Hematopoietic multipotent progenitor cell treated with erythropoietin and hydrocortisone succinate and interleukin-3 and kit ligand, for 4 days (in vitro differentiated cells): ENCODE measurements around the gene PDSS2.
"Not testable (repeated sequence)": the region's sequence is repeated elsewhere in the genome, so short reads cannot be mapped to it uniquely, and the experiment has no call there.

Experiments
- DNase-seq: peaks from one replicate; pipeline ENCODE4 v3.0.0-alpha.2; 2015

PDSS2 gene

GRCh38 chr6:107318100-107318736 lies 141.1 kb downstream of the PDSS2 start:
- peak; percentile 88 for DNase-seq

DNA sequence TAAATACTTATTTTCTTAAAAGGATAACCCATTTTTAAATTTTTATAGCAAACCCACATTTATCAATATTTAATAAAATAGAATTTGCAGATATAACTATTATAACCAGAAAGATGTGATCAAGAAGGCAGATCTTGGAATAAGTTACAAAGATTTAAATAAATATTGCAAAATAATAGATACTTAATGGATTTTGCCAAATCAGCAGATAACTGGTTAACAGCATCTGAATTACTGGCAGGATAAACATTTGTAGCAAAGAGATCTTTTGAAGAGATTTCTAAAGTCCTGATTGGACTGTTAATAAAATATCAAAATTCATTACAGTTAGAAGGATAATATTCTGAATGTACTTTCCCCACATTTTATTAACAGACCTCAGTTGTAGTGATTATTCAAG lies 144.2 kb downstream of the PDSS2 start:
- no peak for DNase-seq

DNA sequence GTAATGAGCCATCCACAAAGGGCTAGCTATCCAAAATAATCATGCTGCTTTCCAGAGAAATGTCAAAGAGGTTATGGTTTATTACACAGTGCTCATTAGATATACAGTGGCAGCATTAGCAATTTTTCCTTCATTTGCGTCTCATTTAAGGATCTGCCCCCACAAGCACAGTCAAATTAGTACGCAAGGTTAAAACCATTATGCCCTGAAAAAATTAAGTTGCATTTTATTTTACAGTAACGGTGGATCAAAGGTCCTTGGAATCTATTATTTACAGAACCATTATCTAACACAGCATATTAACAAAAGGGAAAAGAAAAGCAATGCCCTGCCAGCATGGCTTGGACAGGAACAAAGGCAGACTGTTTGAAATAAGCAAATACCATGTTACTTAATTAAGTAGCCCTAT lies 144.8 kb downstream of the PDSS2 start:
- DNase-seq: no peak

- no peak for DNase-seq
Observed at GRCh38 chr6:107313776-107314175, 145.6 kb downstream of the PDSS2 start.

GRCh38 chr6:107310362-107310761 lies 149.0 kb downstream of the PDSS2 start:
- no peak for DNase-seq

DNA sequence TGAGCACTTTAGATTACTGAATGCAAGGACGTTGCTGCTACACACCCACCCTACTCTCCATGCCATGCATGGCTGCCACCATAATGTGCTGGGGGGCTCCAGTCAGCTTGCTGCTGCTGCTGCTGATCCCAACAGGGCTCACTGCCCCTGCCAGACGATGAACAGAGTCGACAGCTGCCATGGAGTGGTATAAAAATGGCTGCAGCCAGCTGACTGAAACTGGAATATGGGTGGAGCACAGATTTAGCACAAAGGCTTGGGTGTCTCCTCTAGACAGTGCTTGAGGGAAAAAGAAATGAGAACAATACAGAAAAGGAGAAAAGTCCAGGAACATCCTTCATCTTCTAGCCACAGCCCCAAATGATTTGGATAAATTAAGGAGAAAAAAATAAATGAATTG lies 150.7 kb downstream of the PDSS2 start:
- DNase-seq: no peak

GRCh38 chr6:107305994-107306393 lies 153.4 kb downstream of the PDSS2 start:
- DNase-seq: peak; percentile 47

DNA sequence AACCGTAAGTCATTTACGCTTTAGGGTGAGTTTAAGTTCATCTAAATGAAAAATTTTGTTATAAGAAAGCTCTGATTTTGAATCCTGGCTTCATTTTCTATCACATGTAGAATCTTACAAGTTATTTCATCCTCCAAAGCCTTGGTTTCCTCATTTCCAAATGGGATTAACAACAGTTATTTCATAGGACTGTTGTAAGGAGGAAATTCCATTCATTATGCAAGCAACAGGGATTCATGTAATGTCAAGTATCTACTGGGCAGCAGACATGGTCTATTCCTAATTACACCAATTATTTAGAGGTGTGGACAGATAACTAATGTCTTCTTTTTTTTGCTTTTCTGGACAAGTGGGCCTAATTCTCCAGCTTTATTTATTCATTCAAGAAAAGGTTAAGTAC lies 154.0 kb downstream of the PDSS2 start:
- no peak for DNase-seq

DNA sequence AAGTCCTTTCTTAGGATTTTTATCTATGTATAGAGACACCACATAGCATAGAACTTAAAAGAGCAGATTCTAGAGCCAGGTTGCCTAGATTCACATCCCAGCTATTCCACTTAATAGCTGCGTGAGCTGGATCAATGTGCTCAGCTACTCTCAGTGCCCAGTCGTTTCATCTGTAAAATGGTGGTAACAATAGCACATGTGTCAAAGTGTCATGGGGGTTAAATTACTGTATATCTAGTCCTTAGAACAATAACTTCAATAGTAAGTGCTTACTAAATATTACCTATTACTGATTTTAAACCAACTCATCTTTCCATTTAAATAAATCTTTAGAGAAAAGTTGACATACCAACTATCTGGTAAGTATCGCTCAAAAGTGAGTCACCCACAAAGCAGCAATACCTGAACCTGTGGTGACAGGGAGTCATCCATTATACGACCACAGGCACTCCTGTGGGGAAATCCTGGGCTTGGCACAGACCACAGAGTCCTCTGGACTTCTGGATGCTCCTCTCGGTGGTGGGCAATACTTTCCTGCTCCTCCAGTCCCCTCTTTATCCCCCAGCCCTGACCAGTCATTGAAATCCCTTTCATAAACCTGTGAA lies 154.8 kb downstream of the PDSS2 start:
- no peak for DNase-seq

DNA sequence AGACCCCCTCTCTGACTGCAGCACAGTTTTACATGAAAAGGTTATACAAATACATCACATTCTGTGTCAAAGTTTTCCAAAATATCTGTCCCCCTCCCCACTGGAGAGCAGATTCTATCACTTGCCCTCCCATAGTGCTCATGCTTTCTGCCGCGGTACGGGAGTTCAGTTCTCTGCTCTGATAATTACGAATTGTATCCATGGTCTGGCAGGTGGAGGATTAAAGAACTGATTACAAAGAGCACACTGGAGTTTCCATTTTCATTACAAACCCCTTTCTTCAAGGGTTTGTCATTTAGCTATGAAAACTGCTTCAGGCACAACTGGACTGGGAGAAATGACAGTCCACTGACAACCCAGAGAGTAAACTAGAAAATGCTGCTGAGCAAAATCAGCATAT lies 166.0 kb downstream of the PDSS2 start:
- DNase-seq: no peak

GRCh38 chr6:107292715-107293271 lies 166.6 kb downstream of the PDSS2 start:
- DNase-seq: peak; percentile 59

DNA sequence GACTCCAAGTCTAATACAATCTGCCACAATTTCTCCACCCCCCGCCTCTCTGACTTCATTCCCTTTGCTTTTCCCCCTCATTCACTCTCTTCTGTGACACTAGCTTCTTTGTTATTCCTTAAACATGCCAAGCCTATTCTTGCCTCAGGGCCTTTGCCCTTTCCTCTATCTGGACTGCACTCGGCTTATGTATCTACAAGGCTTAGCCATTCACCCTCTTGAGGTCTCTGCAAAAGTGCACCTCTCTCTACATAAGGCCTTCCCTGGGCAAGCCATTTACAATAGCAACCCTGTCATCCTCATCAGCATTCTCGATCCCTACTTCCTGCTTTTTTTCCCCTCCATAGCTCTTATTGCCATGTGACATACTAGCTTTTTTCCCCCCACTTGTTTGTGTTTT lies 168.9 kb downstream of the PDSS2 start:
- no peak for DNase-seq

GRCh38 chr6:107289258-107289657 lies 170.1 kb downstream of the PDSS2 start:
- DNase-seq: not testable (repeated sequence)

DNA sequence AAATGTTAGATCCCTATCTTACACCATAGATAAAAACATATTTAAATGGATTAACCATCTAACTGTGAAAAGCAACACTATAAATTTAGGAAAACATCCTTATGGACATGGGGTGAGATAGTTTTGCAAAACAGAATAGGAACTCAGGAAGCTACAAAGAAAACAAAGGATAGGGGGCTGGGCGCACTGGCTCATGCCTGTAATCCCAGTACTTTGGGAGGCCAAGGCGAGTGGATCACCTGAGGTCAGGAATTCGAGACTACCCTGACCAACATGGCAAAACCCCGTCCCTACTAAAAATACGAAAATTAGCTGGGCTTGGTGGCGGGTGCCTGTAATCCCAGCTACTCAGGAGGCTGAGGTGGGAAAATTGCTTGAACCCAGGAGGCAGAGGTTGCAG lies 173.7 kb downstream of the PDSS2 start:
- DNase-seq: not testable (repeated sequence)

DNA sequence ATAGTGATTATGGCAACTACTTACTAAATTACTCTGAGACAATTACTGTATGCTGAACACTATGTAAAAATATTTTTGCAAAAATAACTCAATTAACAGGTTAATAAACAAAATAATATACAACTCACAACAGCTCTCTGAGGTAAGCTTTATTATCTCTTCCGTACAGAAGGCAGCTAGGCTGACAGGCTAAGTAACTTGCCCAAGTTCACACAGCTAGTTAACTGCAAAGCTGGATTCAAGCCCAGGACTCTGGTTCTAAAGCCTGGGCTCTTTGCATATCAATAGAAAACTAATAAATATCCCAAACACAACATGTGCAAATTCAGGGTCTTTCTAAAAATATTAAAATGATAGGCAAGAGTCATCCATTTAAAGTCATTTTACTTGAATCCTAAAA lies 174.6 kb downstream of the PDSS2 start:
- peak; percentile 40 for DNase-seq

- no peak for DNase-seq
Observed at GRCh38 chr6:107280791-107281190, 178.6 kb downstream of the PDSS2 start.

- DNase-seq: not testable (repeated sequence)
Observed at GRCh38 chr6:107280001-107280400, 179.4 kb downstream of the PDSS2 start.

DNA sequence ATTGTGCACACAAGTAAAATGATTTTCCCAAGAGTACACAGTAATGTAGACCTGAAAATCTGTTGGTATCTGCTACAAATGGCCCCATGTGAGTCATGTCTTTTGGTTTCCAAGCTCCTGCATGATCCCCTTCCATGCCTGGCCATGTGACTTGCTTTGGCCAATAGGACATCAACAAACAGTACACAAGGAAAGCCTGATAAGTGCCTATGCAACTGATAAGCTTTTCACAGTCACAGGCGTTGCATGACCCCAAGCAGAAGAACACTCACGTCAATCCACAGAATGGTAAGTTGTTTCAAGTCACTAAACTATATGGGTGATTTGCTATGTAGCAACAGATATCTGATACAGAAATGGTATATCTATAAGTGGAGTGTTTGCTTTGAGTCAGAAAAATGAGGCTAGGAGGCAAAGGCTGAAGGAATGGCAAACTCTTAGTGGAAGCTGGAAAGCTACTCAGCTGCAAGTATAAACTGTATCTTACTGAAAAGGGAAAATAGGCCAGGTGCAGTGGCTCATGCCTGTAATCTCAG lies 184.0 kb downstream of the PDSS2 start:
- peak; percentile 64 for DNase-seq

GRCh38 chr6:107274288-107274687 lies 185.1 kb downstream of the PDSS2 start:
- DNase-seq: no peak

- no peak for DNase-seq
Observed at GRCh38 chr6:107272246-107272645, 187.1 kb downstream of the PDSS2 start.

DNA sequence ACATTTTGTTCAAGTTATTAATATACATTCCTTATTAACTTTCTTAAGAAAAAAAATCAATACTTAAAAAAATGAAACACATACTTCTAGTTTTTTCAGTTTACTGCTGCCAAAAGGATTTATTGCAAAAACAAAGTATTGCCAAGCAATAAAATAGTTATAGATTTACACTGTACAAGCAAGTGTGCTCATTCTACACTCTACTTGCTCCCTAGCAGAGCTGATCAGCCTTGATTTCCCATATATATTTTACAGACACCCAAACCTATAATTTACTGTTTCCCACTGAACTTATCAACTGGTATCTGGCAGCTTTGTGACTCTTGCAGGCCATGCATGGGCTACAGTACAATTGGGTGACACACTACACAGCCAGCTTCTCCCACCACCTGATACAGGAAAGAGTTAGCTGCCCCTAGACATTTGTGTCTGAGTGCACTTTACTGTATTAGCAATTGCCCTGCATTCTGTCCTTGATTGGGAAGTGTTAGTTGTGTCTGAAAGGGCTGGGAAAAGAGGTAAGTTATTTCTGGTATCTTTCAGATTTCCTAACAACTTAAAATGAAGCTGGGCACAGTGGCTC lies 188.1 kb downstream of the PDSS2 start:
- no peak for DNase-seq

- no peak for DNase-seq
Observed at GRCh38 chr6:107267634-107268033, 191.7 kb downstream of the PDSS2 start.

GRCh38 chr6:107267006-107267405 lies 192.4 kb downstream of the PDSS2 start:
- DNase-seq: no peak

DNA sequence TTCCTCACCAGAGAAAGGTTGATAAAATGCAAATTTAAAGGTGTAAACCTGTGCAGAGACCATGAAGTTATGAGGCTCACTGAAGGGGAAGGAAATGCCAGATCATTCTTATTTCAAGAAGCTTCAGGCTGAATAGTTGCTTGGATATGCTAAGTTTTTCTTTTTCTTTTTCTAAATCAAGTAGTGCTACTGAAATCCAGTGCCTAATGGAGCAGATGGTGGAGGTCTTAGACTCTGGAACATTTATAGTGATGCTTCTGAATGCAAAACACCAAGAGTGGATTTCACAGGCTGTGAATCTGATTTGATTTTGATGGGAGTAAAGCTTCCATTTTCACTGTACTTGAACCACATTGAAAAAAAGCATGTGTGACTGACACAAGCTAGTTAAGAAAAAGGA lies 192.8 kb downstream of the PDSS2 start:
- no peak for DNase-seq
